Trophoblast cell (in vitro differentiated cells and primary cell): ENCODE results near the gene ANGPTL5.

Experiments
- DNase-seq, 2 donors: peaks; one replicate each; pipeline ENCODE4 v3.0.0-alpha.2; 2016
- H2AFZ ChIP-seq: 2 replicates; pipeline ENCODE4 v1.6.1; 2013; ENCODE audit warnings: low read length, moderate library complexity, mild to moderate bottlenecking; ENCODE audit not compliant: insufficient read depth, poor library complexity
- H2AK5ac ChIP-seq: 2 replicates; pipeline ENCODE4 v1.6.1; 2013; ENCODE audit warnings: mild to moderate bottlenecking, low read length
- H2BK120ac ChIP-seq: 2 replicates; pipeline ENCODE4 v1.6.1; 2013; ENCODE audit warnings: low read length, mild to moderate bottlenecking, moderate library complexity; ENCODE audit not compliant: insufficient read depth, poor library complexity
- H2BK12ac ChIP-seq: 2 replicates; pipeline ENCODE4 v1.6.1; 2013; ENCODE audit warnings: mild to moderate bottlenecking, low read length, moderate library complexity
- H2BK5ac ChIP-seq: 2 replicates; pipeline ENCODE4 v1.6.1; 2013; ENCODE audit warnings: low read length, low read depth, moderate library complexity, mild to moderate bottlenecking; ENCODE audit not compliant: poor library complexity
- H3K14ac ChIP-seq: 2 replicates; pipeline ENCODE4 v1.6.1; 2013; ENCODE audit warnings: mild to moderate bottlenecking, low read length
- H3K18ac ChIP-seq: 2 replicates; pipeline ENCODE4 v1.6.1; 2013; ENCODE audit warnings: mild to moderate bottlenecking, low read length
- H3K23ac ChIP-seq: 2 replicates; pipeline ENCODE4 v1.6.1; 2013; ENCODE audit warnings: low read length
- H3K27ac ChIP-seq: 2 replicates; pipeline ENCODE4 v1.5.1; 2013; ENCODE audit warnings: low read depth, mild to moderate bottlenecking, inconsistent platforms, low read length, moderate library complexity
- H3K27me3 ChIP-seq: 2 replicates; pipeline ENCODE4 v1.6.1; 2013; ENCODE audit warnings: inconsistent platforms, mild to moderate bottlenecking, low read length, moderate library complexity; ENCODE audit not compliant: insufficient read depth
- H3K36me3 ChIP-seq, 2 experiments: 1 replicate in 1 of 2; 2 replicates in 1 of 2; pipeline ENCODE4 v1.6.1; 2013; ENCODE audit warnings: low read length in 2 of 2, mild to moderate bottlenecking in 2 of 2, moderate library complexity in 1 of 2; ENCODE audit not compliant: insufficient read depth in 2 of 2, control insufficient read depth in 1 of 2
- H3K4ac ChIP-seq: 2 replicates; pipeline ENCODE4 v1.6.1; 2013; ENCODE audit warnings: low read depth, mild to moderate bottlenecking, low read length, moderate library complexity
- H3K4me1 ChIP-seq, 2 experiments: 1 replicate in 1 of 2; 2 replicates in 1 of 2; pipeline ENCODE4 v1.6.1; 2013; ENCODE audit warnings: low read length in 2 of 2, mild to moderate bottlenecking in 2 of 2, moderate library complexity in 1 of 2; ENCODE audit not compliant: insufficient read depth in 2 of 2, control insufficient read depth in 1 of 2
- H3K4me2 ChIP-seq: 2 replicates; pipeline ENCODE4 v1.6.1; 2013; ENCODE audit warnings: inconsistent platforms, mild to moderate bottlenecking, low read length, moderate library complexity
- H3K4me3 ChIP-seq: 2 replicates; pipeline ENCODE4 v1.5.1; 2013; ENCODE audit warnings: mild to moderate bottlenecking, low read depth, low read length, inconsistent platforms
- H3K79me1 ChIP-seq: one replicate; pipeline ENCODE4 v1.6.1; 2013; ENCODE audit warnings: low read length
- H3K79me2 ChIP-seq: 2 replicates; pipeline ENCODE4 v1.6.1; 2013; ENCODE audit warnings: low read length, mild to moderate bottlenecking; ENCODE audit not compliant: control insufficient read depth, insufficient read depth, poor library complexity
- H3K9ac ChIP-seq: 2 replicates; pipeline ENCODE4 v1.6.1; 2013; ENCODE audit warnings: mild to moderate bottlenecking, low read length
- H3K9me3 ChIP-seq: 2 replicates; pipeline ENCODE4 v1.6.1; 2013; ENCODE audit warnings: low read depth, mild to moderate bottlenecking, control low read depth, inconsistent platforms, low read length; ENCODE audit not compliant: insufficient read depth
- H4K12ac ChIP-seq: 2 replicates; pipeline ENCODE4 v1.6.1; 2013; ENCODE audit warnings: low read depth, mild to moderate bottlenecking, low read length, moderate library complexity
- H4K8ac ChIP-seq: 2 replicates; pipeline ENCODE4 v1.6.1; 2013; ENCODE audit warnings: low read depth, mild to moderate bottlenecking, low read length, moderate library complexity
- H4K91ac ChIP-seq: one replicate; pipeline ENCODE4 v1.6.1; 2013; ENCODE audit warnings: low read depth, mild to moderate bottlenecking, low read length, moderate library complexity
- WGBS: extraction: QIAGEN DNeasy Blood & Tissue Kit; methylation state at CpG from one replicate; pipeline ENCODE4 v1.1.7; 2013; ENCODE audit warnings: missing lambda C conversion rate; ENCODE audit not compliant: insufficient read length, insufficient coverage; ENCODE audit errors: extremely low coverage; 5-methylcytosine and 5-hydroxymethylcytosine counted together

The ANGPTL5 gene

DNA sequence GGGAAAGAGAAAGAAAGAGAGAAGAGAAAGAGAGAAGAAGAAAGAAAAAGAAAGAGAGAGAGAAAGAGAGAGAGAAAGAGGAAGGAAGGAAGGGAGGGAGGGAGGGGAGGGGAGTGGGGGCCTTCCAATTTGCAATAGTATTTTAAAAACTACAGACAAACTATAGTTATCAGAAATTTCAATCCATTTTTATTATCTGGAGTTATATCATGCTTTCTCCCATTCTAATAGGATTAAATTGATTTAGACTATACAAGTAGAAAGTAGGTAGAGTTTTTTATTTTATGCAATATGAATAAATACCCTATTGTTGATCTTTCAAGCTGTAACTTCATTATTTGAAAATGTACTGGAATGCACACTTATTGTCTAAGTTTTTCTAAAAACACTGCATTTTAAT lies 71.7 kb downstream of the ANGPTL5 start:
- Histone ChIP-seq H4K12ac (no peak overlapping the region), H3K14ac (no peak overlapping the region), H2AK5ac (no peak overlapping the region), H3K27me3 (no peaks in the 10 kb centered on the region), H3K9ac (no peak overlapping the region), H2BK5ac (no peak overlapping the region), H3K4me2 (no peak overlapping the region), H4K8ac (no peak overlapping the region), H3K18ac (no peak overlapping the region), H4K91ac (no peak overlapping the region), H3K23ac (no peak overlapping the region), H3K4ac (no peak overlapping the region), H3K36me3 (no peaks in the 10 kb centered on the region), H3K9me3 (no peaks in the 10 kb centered on the region), H3K4me1 (no peaks in the 10 kb centered on the region), H2BK12ac (no peak overlapping the region), H3K4me3 (no peak overlapping the region), H3K79me1 (no peaks in the 10 kb centered on the region), H3K79me2 (no peaks in the 10 kb centered on the region), H3K27ac (no peak overlapping the region), H2AFZ (no peak overlapping the region), H2BK120ac (no peak overlapping the region)
- DNase-seq = no peak

DNA sequence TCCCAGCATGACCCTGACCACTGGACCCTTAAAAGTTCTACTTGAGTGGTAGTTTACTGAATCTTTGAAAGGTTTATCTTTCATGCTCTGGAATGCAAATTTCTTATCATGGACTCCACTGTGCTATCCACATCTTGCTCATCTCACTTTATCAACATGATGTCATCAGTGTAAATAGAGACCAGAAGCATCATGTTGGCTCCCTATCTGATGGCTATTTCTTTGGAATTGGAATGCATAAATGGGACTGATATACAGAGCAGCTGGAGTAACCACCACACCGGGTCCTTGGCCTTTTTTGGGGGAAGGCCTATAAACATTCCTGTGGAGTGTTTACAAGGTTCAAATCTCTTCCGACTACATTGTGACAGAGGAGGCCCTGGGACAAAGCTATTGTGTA lies 75.6 kb downstream of the ANGPTL5 start:
- no peak overlapping the region for H3K4ac ChIP-seq
- no peaks in the 10 kb centered on the region for H3K79me1 ChIP-seq
- no peaks in the 10 kb centered on the region for H3K4me1 ChIP-seq
- no peak overlapping the region for H4K12ac ChIP-seq
- no peak overlapping the region for H4K8ac ChIP-seq
- H2AK5ac ChIP-seq = no peak overlapping the region
- H2AFZ ChIP-seq = no peak overlapping the region
- no peak overlapping the region for H3K23ac ChIP-seq
- no peak overlapping the region for H3K18ac ChIP-seq
- H3K27ac ChIP-seq = no peak overlapping the region
- no peak overlapping the region for H4K91ac ChIP-seq
- WGBS = no CpG with 5 or more reads among the region's 2 CpGs
- no peak overlapping the region for H2BK120ac ChIP-seq
- no peaks in the 10 kb centered on the region for H3K27me3 ChIP-seq
- H3K36me3 ChIP-seq = no peaks in the 10 kb centered on the region
- H3K9me3 ChIP-seq = no peaks in the 10 kb centered on the region
- H3K79me2 ChIP-seq = no peaks in the 10 kb centered on the region
- no peak overlapping the region for H2BK5ac ChIP-seq
- H3K9ac ChIP-seq = no peak overlapping the region
- H3K4me2 ChIP-seq = no peak overlapping the region
- no peak overlapping the region for H3K14ac ChIP-seq
- DNase-seq = peak in 1 of 2 donors; percentile 51
- no peak overlapping the region for H2BK12ac ChIP-seq
- H3K4me3 ChIP-seq = no peak overlapping the region
